ENCODE results near the gene PRSS48.
A peak's percentile ranks its signal among the peaks of the same experiment; 100 is the strongest.

The PRSS48 gene

DNA sequence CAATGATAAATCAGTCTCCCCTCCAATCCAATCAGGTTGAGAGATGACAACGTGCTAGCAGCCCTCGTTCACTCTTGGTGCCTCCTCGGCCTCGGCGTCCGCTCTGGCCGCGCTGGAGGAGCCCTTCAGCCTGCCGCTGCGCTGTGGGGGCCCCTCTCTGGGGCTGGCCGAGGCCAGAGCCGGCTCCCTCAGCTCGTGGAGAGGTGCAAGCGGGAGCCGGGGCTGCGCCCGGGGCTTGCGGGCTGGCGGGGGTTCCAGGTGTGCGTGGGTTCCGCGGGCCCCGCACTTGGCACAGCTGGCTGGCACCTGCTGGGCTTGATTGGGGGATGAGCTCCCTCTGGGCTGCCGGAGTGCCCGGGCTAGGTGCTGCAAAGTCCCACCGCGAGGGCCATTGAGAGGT is 40.9 kb upstream of the PRSS48 start:
- TF ChIP-seq CTCF (IDR thresholded peaks at IDR 0.05; ENCODE audit: control insufficient read depth, extremely low read depth, insufficient read depth): no peak
- no peak overlapping the region for H3K4me3 ChIP-seq (ENCODE audit: low read depth, low read length)
- DNase-seq (ENCODE audit: low read depth): no peak

- 0 out of 2 replicates have a peak, but pooled peaks have one; percentile 19 for TF ChIP-seq CTCF (IDR thresholded peaks at IDR 0.05; ENCODE audit: control insufficient read depth, extremely low read depth, insufficient read depth)
- no peak for DNase-seq (ENCODE audit: low read depth)
- H3K4me3 ChIP-seq (ENCODE audit: low read depth, low read length): no peak overlapping the region
Observed at GRCh38 chr4:151238477-151238876, 38.5 kb upstream of the PRSS48 start.

GRCh38 chr4:151239608-151240007 is 37.4 kb upstream of the PRSS48 start:
- no peak for TF ChIP-seq CTCF (IDR thresholded peaks at IDR 0.05; ENCODE audit: control insufficient read depth, extremely low read depth, insufficient read depth)
- no peak overlapping the region for H3K4me3 ChIP-seq (ENCODE audit: low read depth, low read length)
- no peak for DNase-seq (ENCODE audit: low read depth)

DNA sequence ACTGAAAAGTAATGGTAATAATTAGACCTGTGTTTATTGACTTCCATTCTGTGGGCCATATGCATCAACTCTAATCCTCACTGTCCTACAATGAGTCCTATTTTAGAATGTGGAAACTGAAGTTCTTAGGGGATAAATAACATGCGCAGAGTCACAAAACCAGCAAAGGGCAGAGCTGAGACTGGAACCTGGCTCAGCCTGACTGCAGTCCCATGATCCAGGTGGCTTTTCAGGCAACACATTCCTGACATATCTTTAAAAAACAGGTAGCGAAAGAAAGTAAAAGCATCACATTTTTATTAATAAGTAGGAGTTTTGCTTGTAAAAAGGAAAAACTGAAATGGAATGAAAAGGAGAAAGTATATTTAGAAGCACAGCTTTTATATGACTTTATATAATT is 34.7 kb upstream of the PRSS48 start:
- H3K4me3 ChIP-seq (ENCODE audit: low read depth, low read length): no peak overlapping the region
- DNase-seq (ENCODE audit: low read depth): no peak
- no peak for TF ChIP-seq CTCF (IDR thresholded peaks at IDR 0.05; ENCODE audit: control insufficient read depth, extremely low read depth, insufficient read depth)

- H3K4me3 ChIP-seq (ENCODE audit: low read depth, low read length): no peak overlapping the region
- DNase-seq (ENCODE audit: low read depth): no peak
- TF ChIP-seq CTCF (IDR thresholded peaks at IDR 0.05; ENCODE audit: control insufficient read depth, extremely low read depth, insufficient read depth): no peak
Observed at GRCh38 chr4:151246742-151247141, 30.2 kb upstream of the PRSS48 start.

GRCh38 chr4:151247395-151247794 is 29.6 kb upstream of the PRSS48 start:
- no peak for TF ChIP-seq CTCF (IDR thresholded peaks at IDR 0.05; ENCODE audit: control insufficient read depth, extremely low read depth, insufficient read depth)
- H3K4me3 ChIP-seq (ENCODE audit: low read depth, low read length): no peak overlapping the region
- DNase-seq (ENCODE audit: low read depth): no peak

DNA sequence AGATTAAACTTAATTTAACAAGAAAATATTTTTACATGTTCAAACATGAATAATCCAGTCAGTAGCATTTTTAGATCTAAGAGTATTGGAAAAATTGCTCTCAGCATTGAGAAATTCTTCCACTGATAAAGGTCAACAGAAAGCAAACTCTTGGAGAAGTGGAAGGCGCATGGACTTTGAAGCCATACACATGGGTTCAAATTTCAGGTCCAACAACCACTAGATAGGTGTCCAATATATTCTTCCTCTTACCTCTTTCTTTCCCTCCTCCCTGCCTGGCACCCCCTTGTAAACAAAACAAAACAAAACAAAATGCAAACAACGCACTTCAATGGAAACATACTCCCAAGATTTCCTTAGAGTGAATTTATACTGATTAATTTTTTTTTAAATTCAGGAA is 28.4 kb upstream of the PRSS48 start:
- no peak for DNase-seq (ENCODE audit: low read depth)
- no peak for TF ChIP-seq CTCF (IDR thresholded peaks at IDR 0.05; ENCODE audit: control insufficient read depth, extremely low read depth, insufficient read depth)
- no peak overlapping the region for H3K4me3 ChIP-seq (ENCODE audit: low read depth, low read length)
